ENCODE results near the gene KLK1. TPM values are rescaled to one million over a fixed set of nuclear protein-coding genes. Genes with fewer than 3 reads are reported as not detected.

Gene KLK1
- total and polyA plus RNA-seq, 2 of the 13 experiments (the other 11 are each of a cell fraction or from before 2014, with no cell fraction given): not detected

- CTCF ChIA-PET (ENCODE audit: low intra/inter-chr PET ratio, low total read pairs): interaction anchor here (1.6 to 1.9 kb wide), 2 partner anchors 115 to 416 kb away, joined by 5 to 8 read pairs; no protein-coding TSS in a partner anchor
- POLR2A ChIA-PET: no interaction called here
- Histone ChIP-seq H2AFZ (ENCODE audit: low read length) (no peak overlapping the region), H3K79me2 (ENCODE audit: insufficient read depth, low read length) (no peaks in the 10 kb centered on the region), H3K9me3 (ENCODE audit: low read length) (no peaks in the 10 kb centered on the region), H3K27me3 (ENCODE audit: control insufficient read depth in 1 of 2, insufficient read depth in 2 of 2, low read length in 2 of 2) (peaks cover 0 to 12% of the 10 kb centered on the region in 2 experiments; a peak in 3 of 5 replicates), H3K9ac (ENCODE audit: insufficient read depth, low read depth, low read length) (no peak overlapping the region), H3K4me1 (ENCODE audit: insufficient read depth, low read length) (0 out of 2 replicates have a peak, but pooled peaks cover 6% of the 10 kb centered on the region), H3K4me2 (ENCODE audit: low read depth, low read length) (no peak overlapping the region), H4K20me1 (ENCODE audit: insufficient read depth, low read length) (no peaks in the 10 kb centered on the region), H3K36me3 (replicated peaks in 1 of 2; ENCODE audit: control insufficient read depth in 1 of 2, insufficient read depth in 2 of 2, low read length in 2 of 2) (no peaks in the 10 kb centered on the region), H3K4me3 (replicated peaks in 1 of 3; ENCODE audit: insufficient read depth in 1 of 3, low read depth in 2 of 3, low read length in 3 of 3) (no peak overlapping the region), H3K27ac (ENCODE audit: extremely low read length, insufficient read depth, low read length) (no peak overlapping the region)
- WGBS (ENCODE audit: low lambda C conversion rate): 63% methylated on average over 3 of the region's 3 CpGs
- no peak for FAIRE-seq
- no TSS peak for BruUV-seq (replicated peaks)
- ATAC-seq: no peak
- DNase-seq (ENCODE audit: low spot score): no peak
- in situ Hi-C loops (cut with HindIII; ENCODE audit: extremely low pct_ligation_motif_present, low pct_unique_long_range_greater_than_20kb) (loop anchor here (10.0 to 25.0 kb wide), 3 partner anchors 180 to 422 kb away; partner anchors contain the start of gene NAPSA), intact Hi-C loops (cut with micrococcal nuclease; ENCODE audit: unreplicated experiment) (loop anchor here (5.0 kb wide), 1 partner anchor 62 kb away; the partner anchor contains the start of gene CLEC11A)
- TF ChIP-seq MEIS1 (CRISPR knock-in tag; IDR thresholded peaks at IDR 0.05; ENCODE audit: borderline replicate concordance): no peak
- no peak for TF ChIP-seq SIX1 (CRISPR knock-in tag; IDR thresholded peaks at IDR 0.05; ENCODE audit: borderline replicate concordance)
- no peak for TF ChIP-seq ISX (CRISPR knock-in tag; conservative IDR thresholded peaks at IDR 0.05)
- TF ChIP-seq AKNA (CRISPR knock-in tag; IDR thresholded peaks at IDR 0.05; ENCODE audit: borderline replicate concordance): no peak
- TF ChIP-seq KIAA2018 (CRISPR knock-in tag; IDR thresholded peaks at IDR 0.05; ENCODE audit: borderline replicate concordance): no peak
These were observed 38.9 kb downstream of the KLK1 start for GRCh38 chr19:50784710-50785109.

All from HepG2 (cell line).